Stimulated activated CD4-positive, alpha-beta T cell treated with anti-CD3 and anti-CD28 coated beads, Interleukin-1b, Interleukin-23, amount 100 ng/mL, for 1 hour (primary cell): Measurements from ENCODE around the gene ETS2.
"Not testable (repeated sequence)": the region's sequence is repeated elsewhere in the genome, so short reads cannot be mapped to it uniquely, and the experiment has no call there.

Experiments used
- DNase-seq, 2 donors: peaks; one replicate each; pipeline ENCODE4 v3.0.0-alpha.2; 2020; ENCODE audit warnings: low read depth in 2 of 2

The ETS2 gene

GRCh38 chr21:38839328-38840286, 33.9 kb downstream of the ETS2 start:
- DNase-seq = no peak

GRCh38 chr21:38840456-38841300, 34.9 kb downstream of the ETS2 start:
- no peak for DNase-seq

- no peak for DNase-seq
Observed at GRCh38 chr21:38841472-38841871, 35.7 kb downstream of the ETS2 start.

- no peak for DNase-seq
Observed at GRCh38 chr21:38842079-38842478, 36.4 kb downstream of the ETS2 start.

- DNase-seq = no peak
Observed at GRCh38 chr21:38843379-38843778, 37.6 kb downstream of the ETS2 start.

GRCh38 chr21:38843806-38844503, 38.2 kb downstream of the ETS2 start:
- no peak for DNase-seq

- not testable (repeated sequence) for DNase-seq
Observed at GRCh38 chr21:38845374-38845773, 39.6 kb downstream of the ETS2 start.

GRCh38 chr21:38847556-38847955, 41.8 kb downstream of the ETS2 start:
- DNase-seq = no peak

GRCh38 chr21:38848187-38848609, 42.5 kb downstream of the ETS2 start:
- no peak for DNase-seq

GRCh38 chr21:38849776-38850175, 44.0 kb downstream of the ETS2 start:
- DNase-seq = no peak

- no peak for DNase-seq
Observed at GRCh38 chr21:38850277-38850951, 44.7 kb downstream of the ETS2 start.

GRCh38 chr21:38851101-38851500, 45.4 kb downstream of the ETS2 start:
- DNase-seq = no peak

GRCh38 chr21:38852278-38852677, 46.5 kb downstream of the ETS2 start:
- no peak for DNase-seq

- DNase-seq = no peak
Observed at GRCh38 chr21:38852708-38853107, 47.0 kb downstream of the ETS2 start.

GRCh38 chr21:38853421-38853919, 47.7 kb downstream of the ETS2 start:
- no peak for DNase-seq

GRCh38 chr21:38857152-38857825, 51.6 kb downstream of the ETS2 start:
- no peak for DNase-seq

GRCh38 chr21:38858026-38858811, 52.5 kb downstream of the ETS2 start:
- no peak for DNase-seq

GRCh38 chr21:38858812-38859205, 53.1 kb downstream of the ETS2 start:
- DNase-seq = no peak

GRCh38 chr21:38859852-38860251, 54.1 kb downstream of the ETS2 start:
- no peak for DNase-seq

GRCh38 chr21:38861056-38861455, 55.3 kb downstream of the ETS2 start:
- DNase-seq = no peak
